Colon (tissue), 2 donors: Measurements from ENCODE around the gene KCNQ2.

Source experiments
- FAIRE-seq: peaks from 2 replicates; lab custom pipeline; 2012; peaks lifted over from hg19 to GRCh38; lab: Jason Lieb, UNC
- donor health status: control.
- donor health status: control.

KCNQ2 gene

GRCh38 chr20:63501818-63502670 lies 29.6 kb upstream of the KCNQ2 start:
- FAIRE-seq = no peak

- no peak for FAIRE-seq
Observed at GRCh38 chr20:63500902-63501817, 28.7 kb upstream of the KCNQ2 start.

GRCh38 chr20:63500151-63500901 lies 27.9 kb upstream of the KCNQ2 start:
- no peak for FAIRE-seq

- FAIRE-seq = no peak
Observed at GRCh38 chr20:63499338-63499969, 27.0 kb upstream of the KCNQ2 start.

GRCh38 chr20:63498960-63499337 lies 26.5 kb upstream of the KCNQ2 start, which contains the start of gene EEF1A2:
EEF1A2 (minus strand) TSS chr20:63499083; CDS start chr20:63497763, 1,320 bp downstream.
- FAIRE-seq = no peak

GRCh38 chr20:63497946-63498935 lies 25.8 kb upstream of the KCNQ2 start:
- no peak for FAIRE-seq

- FAIRE-seq = no peak
Observed at GRCh38 chr20:63497138-63497945, 24.9 kb upstream of the KCNQ2 start.

GRCh38 chr20:63496596-63497120 lies 24.2 kb upstream of the KCNQ2 start:
- FAIRE-seq = no peak

GRCh38 chr20:63495741-63496595 lies 23.5 kb upstream of the KCNQ2 start:
- no peak for FAIRE-seq

GRCh38 chr20:63495167-63495720 lies 22.8 kb upstream of the KCNQ2 start:
- no peak for FAIRE-seq

GRCh38 chr20:63494420-63495166 lies 22.1 kb upstream of the KCNQ2 start:
- no peak for FAIRE-seq

- FAIRE-seq = no peak
Observed at GRCh38 chr20:63494084-63494419, 21.6 kb upstream of the KCNQ2 start.

GRCh38 chr20:63493563-63494020 lies 21.1 kb upstream of the KCNQ2 start:
- no peak for FAIRE-seq

- FAIRE-seq = no peak
Observed at GRCh38 chr20:63492982-63493381, 20.5 kb upstream of the KCNQ2 start.

GRCh38 chr20:63492518-63492917 lies 20.1 kb upstream of the KCNQ2 start:
- FAIRE-seq = no peak

GRCh38 chr20:63491635-63492230 lies 19.3 kb upstream of the KCNQ2 start:
- FAIRE-seq = no peak

GRCh38 chr20:63491078-63491477 lies 18.6 kb upstream of the KCNQ2 start:
- no peak for FAIRE-seq
